H1 (cell line): Measurements from ENCODE around the gene DENND4A. TPM values are rescaled to one million over a fixed set of nuclear protein-coding genes. Genes with fewer than 3 reads are reported as not detected.

Source experiments
- CTCF ChIA-PET: fragments of 300-600 bp; sonication (Branson Sonifier 250); formaldehyde crosslinking; loops from one replicate; lab custom pipeline; 2021; ENCODE audit not compliant: partially characterized antibody; lab: Charles Lee
- POLR2A ChIA-PET: fragments of 300-600 bp; sonication (Branson Sonifier 250); formaldehyde crosslinking; loops from one replicate; lab custom pipeline; 2021; ENCODE audit warnings: inconsistent platforms; ENCODE audit not compliant: partially characterized antibody; lab: Charles Lee
- DNase-seq, 2 experiments: peaks; one replicate each; pipeline versions ENCODE4 v3.0.0 to v3.0.0-alpha.2; 2010 to 2022; ENCODE audit warnings: low spot score in 2 of 2, low read depth in 1 of 2, mixed read lengths in 1 of 2
- FAIRE-seq: peaks from 2 replicates; lab custom pipeline; 2011; peaks lifted over from hg19 to GRCh38; lab: Jason Lieb, UNC
- H2AFZ ChIP-seq: 2 replicates; pipeline ENCODE4 v1.8.1; 2012; ENCODE audit warnings: low read length, inconsistent platforms
- H2AK5ac ChIP-seq: 2 replicates; pipeline ENCODE4 v1.6.1; 2013; ENCODE audit warnings: low read depth, low read length
- H2BK120ac ChIP-seq: replicated peaks from 2 replicates; pipeline ENCODE3; 2013; ENCODE audit warnings: low read depth, low read length, inconsistent platforms
- H2BK12ac ChIP-seq: 2 replicates; pipeline ENCODE4 v1.6.1; 2013; ENCODE audit warnings: low read depth, low read length
- H2BK15ac ChIP-seq: 2 replicates; pipeline ENCODE4 v1.6.1; 2013; ENCODE audit warnings: low read length
- H2BK20ac ChIP-seq: 2 replicates; pipeline ENCODE4 v1.6.1; 2013; ENCODE audit warnings: low read length
- H2BK5ac ChIP-seq: 2 replicates; pipeline ENCODE4 v1.6.1; 2013; ENCODE audit warnings: low read depth, low read length
- H3K14ac ChIP-seq: 2 replicates; pipeline ENCODE4 v1.6.1; 2013; ENCODE audit warnings: inconsistent platforms; ENCODE audit not compliant: insufficient read length
- H3K18ac ChIP-seq: 2 replicates; pipeline ENCODE4 v1.6.1; 2013; ENCODE audit warnings: low read length; ENCODE audit errors: extremely low read depth
- H3K23ac ChIP-seq: 2 replicates; pipeline ENCODE4 v1.6.1; 2013; ENCODE audit warnings: inconsistent platforms; ENCODE audit not compliant: insufficient read length
- H3K23me2 ChIP-seq: 2 replicates; pipeline ENCODE4 v1.6.1; 2013; ENCODE audit warnings: low read depth, low read length
- H3K27ac ChIP-seq: 2 replicates; pipeline ENCODE4 v1.6.1; 2011; ENCODE audit warnings: low read depth, low read length, inconsistent platforms
- H3K27me3 ChIP-seq, 4 experiments: replicated peaks in 1 of 4; 1 replicate in 1 of 4; 2 replicates in 3 of 4; pipeline versions ENCODE4 v1.6.1 to v1.8.1; 2011 to 2013; ENCODE audit warnings: low read length in 3 of 4, mild to moderate bottlenecking in 3 of 4, inconsistent platforms in 2 of 4, mixed read lengths in 2 of 4, moderate library complexity in 1 of 4; ENCODE audit not compliant: control insufficient read depth in 3 of 4, insufficient read depth in 3 of 4; ENCODE audit errors: extremely low read depth in 1 of 4
- H3K36me3 ChIP-seq, 4 experiments: 2 replicates each; pipeline versions ENCODE4 v1.6.1 to v1.8.1; 2011 to 2013; ENCODE audit warnings: mild to moderate bottlenecking in 4 of 4, low read length in 3 of 4, moderate library complexity in 2 of 4, control low read depth in 1 of 4, inconsistent platforms in 1 of 4; ENCODE audit not compliant: insufficient read depth in 4 of 4, control insufficient read depth in 2 of 4
- H3K4ac ChIP-seq: replicated peaks from 2 replicates; pipeline ENCODE3; 2013; ENCODE audit warnings: low read length, low read depth, mixed read lengths, inconsistent platforms; ENCODE audit not compliant: insufficient read length
- H3K4me1 ChIP-seq, 4 experiments: replicated peaks in 1 of 4; 1 replicate in 1 of 4; 2 replicates in 3 of 4; pipeline versions ENCODE4 v1.6.1 to v1.8.1; 2011 to 2013; ENCODE audit warnings: low read length in 3 of 4, inconsistent platforms in 2 of 4, mixed read lengths in 1 of 4; ENCODE audit not compliant: insufficient read depth in 4 of 4, control insufficient read depth in 3 of 4
- H3K4me2 ChIP-seq, 2 experiments: 2 replicates each; pipeline versions ENCODE4 v1.6.1 to v1.8.1; 2011 to 2013; ENCODE audit warnings: low read depth in 2 of 2, low read length in 2 of 2, control low read depth in 1 of 2, inconsistent platforms in 1 of 2, mild to moderate bottlenecking in 1 of 2; ENCODE audit not compliant: insufficient read depth in 1 of 2
- H3K4me3 ChIP-seq, 4 experiments: fragments of 200-600, 300-600 bp in 1 of 4; sonication (generic), shearing (Covaris generic), sonication (Bioruptor Twin) in 1 of 4; 2 replicates each; pipeline versions ENCODE4 v1.5.1 to v1.8.1; 2011 to 2016; ENCODE audit warnings: low read length in 4 of 4, low read depth in 3 of 4, control low read depth in 2 of 4, inconsistent platforms in 2 of 4, mild to moderate bottlenecking in 2 of 4, mixed read lengths in 1 of 4, moderate library complexity in 1 of 4; ENCODE audit not compliant: insufficient read depth in 2 of 4; ENCODE audit errors: extremely low read depth in 1 of 4
- H3K56ac ChIP-seq: replicated peaks from 2 replicates; pipeline ENCODE3; 2013; ENCODE audit warnings: low read depth, mild to moderate bottlenecking, mixed read lengths, low read length, inconsistent platforms; ENCODE audit not compliant: insufficient read length
- H3K79me1 ChIP-seq: 2 replicates; pipeline ENCODE4 v1.6.1; 2013; ENCODE audit warnings: low read depth, low read length, control low read depth
- H3K79me2 ChIP-seq, 2 experiments: 2 replicates each; pipeline versions ENCODE4 v1.6.1 to v1.8.1; 2012 to 2013; ENCODE audit warnings: low read length in 2 of 2, mild to moderate bottlenecking in 2 of 2, inconsistent platforms in 1 of 2; ENCODE audit not compliant: insufficient read depth in 2 of 2, control insufficient read depth in 1 of 2
- H3K9ac ChIP-seq, 4 experiments: replicated peaks in 1 of 4; 1 replicate in 1 of 4; 2 replicates in 3 of 4; pipeline versions ENCODE4 v1.6.1 to v1.8.1; 2011 to 2013; ENCODE audit warnings: low read depth in 3 of 4, low read length in 3 of 4, control low read depth in 2 of 4, mild to moderate bottlenecking in 2 of 4, moderate library complexity in 2 of 4, inconsistent platforms in 1 of 4; ENCODE audit errors: extremely low read depth in 1 of 4
- H3K9me3 ChIP-seq, 2 experiments: 2 replicates each; pipeline versions ENCODE4 v1.6.1 to v1.8.1; 2012 to 2013; ENCODE audit warnings: mild to moderate bottlenecking in 2 of 2, moderate library complexity in 2 of 2, control low read depth in 1 of 2, inconsistent platforms in 1 of 2, low read depth in 1 of 2, low read length in 1 of 2, mixed read lengths in 1 of 2; ENCODE audit not compliant: insufficient read depth in 2 of 2
- H4K20me1 ChIP-seq, 2 experiments: replicated peaks in 1 of 2; 2 replicates each; pipeline versions ENCODE3 to v1.8.1; 2011 to 2013; ENCODE audit warnings: inconsistent platforms in 2 of 2, low read length in 2 of 2, mild to moderate bottlenecking in 1 of 2; ENCODE audit not compliant: insufficient read depth in 2 of 2, control insufficient read depth in 1 of 2
- H4K5ac ChIP-seq: 2 replicates; pipeline ENCODE4 v1.6.1; 2013; ENCODE audit warnings: low read length, low read depth, mixed read lengths, inconsistent platforms; ENCODE audit not compliant: insufficient read length
- H4K8ac ChIP-seq: 2 replicates; pipeline ENCODE4 v1.8.0; 2013; ENCODE audit warnings: mild to moderate bottlenecking, moderate library complexity, low read length, inconsistent platforms; ENCODE audit not compliant: insufficient read depth; ENCODE audit errors: extremely low read depth
- H4K91ac ChIP-seq: replicated peaks from 2 replicates; pipeline ENCODE3; 2013; ENCODE audit warnings: low read length, mixed read lengths, inconsistent platforms; ENCODE audit not compliant: insufficient read length
- ASH2L ChIP-seq: fragments of 200-600, 300-600 bp; sonication (generic); IDR thresholded peaks from one replicate; pipeline ENCODE4 v1.7.1; 2017; ENCODE audit warnings: low read length
- CBX5 ChIP-seq: fragments of 300-800, 300-1000 bp; sonication (generic); IDR thresholded peaks from 2 replicates; pipeline ENCODE4 v1.7.1; 2016; ENCODE audit warnings: antibody characterized with exemption, low read length, low read depth
- CBX8 ChIP-seq: fragments of 300-800, 300-1000 bp; sonication (generic); IDR thresholded peaks from 2 replicates; pipeline ENCODE4 v1.7.1; 2016; ENCODE audit warnings: low read depth, low read length, borderline replicate concordance
- CEBPB ChIP-seq: IDR thresholded peaks from 2 replicates; pipeline ENCODE4 v1.6.1; 2012; ENCODE audit warnings: low read depth, low read length
- RBBP5 ChIP-seq: IDR thresholded peaks from 2 replicates; pipeline ENCODE4 v1.7.1; 2012; ENCODE audit warnings: low read depth, mild to moderate bottlenecking, inconsistent platforms, low read length, moderate library complexity, borderline replicate concordance
- SIN3A ChIP-seq, 2 experiments: IDR thresholded peaks in 1 of 2; conservative IDR thresholded peaks in 1 of 2; 2 replicates each; pipeline ENCODE4 v1.6.1; 2011 to 2012; ENCODE audit warnings: low read length in 2 of 2, improper control_type of control experiment in 1 of 2, low read depth in 1 of 2, mild to moderate bottlenecking in 1 of 2
- SIX5 ChIP-seq: IDR thresholded peaks from 2 replicates; pipeline ENCODE4 v1.6.1; 2011; ENCODE audit warnings: mild to moderate bottlenecking, low read depth, low read length
- TEAD4 ChIP-seq: IDR thresholded peaks from 2 replicates; pipeline ENCODE4 v1.6.1; 2012; ENCODE audit warnings: low read depth, low read length, inconsistent platforms, mixed read lengths
- WGBS, 2 experiments: shearing (Covaris generic) in 1 of 2; methylation state at CpG; one replicate each; pipeline versions ENCODE4 v1.1.6 to v1.1.7; 2013 to 2015; ENCODE audit warnings: low lambda C conversion rate in 2 of 2, mixed read lengths in 2 of 2, inconsistent platforms in 1 of 2, low coverage in 1 of 2, missing lambda C conversion rate in 1 of 2; ENCODE audit not compliant: insufficient replicate concordance in 2 of 2, insufficient coverage in 1 of 2, insufficient read length in 1 of 2; ENCODE audit errors: extremely low coverage in 1 of 2, missing lambda C conversion rate in 1 of 2; 5-methylcytosine and 5-hydroxymethylcytosine counted together
- polyA plus RNA-seq, 7 experiments: library from polyadenylated mRNA; depleted of rRNA in 3 of 7; stranded (reverse) in 5 of 7; unstranded in 2 of 7; fragments of >200 nt in 5 of 7; fragments of 200-250 nt in 2 of 7; gene quantifications; 1 replicate in 5 of 7; 2 replicates in 1 of 7; 4 replicates in 1 of 7; pipeline versions ENCODE4 v1.2.1 to v1.2.3, GENCODE V29; 2011 to 2013; ENCODE audit warnings: missing spikeins in 2 of 7, mixed read lengths in 2 of 7
- total RNA-seq: library from RNA; stranded (reverse); fragmentation: NEBNext Ultra II Directional; extraction: Animal tissue kit (Norgen Biotek cat#: 25700); gene quantifications from 2 replicates; pipeline ENCODE4 v1.2.1, GENCODE V29; 2021

The DENND4A gene
- total and polyA plus RNA-seq, 2 of the 8 experiments (the other 6 are each of a cell fraction or from before 2014, with no cell fraction given), result 1.3 to 4.7 TPM

GRCh38 chr15:65631503-65631902 lies 160.6 kb downstream of the DENND4A start:
- no peak overlapping the region for H4K91ac ChIP-seq
- no peak overlapping the region for H2BK15ac ChIP-seq
- no peak overlapping the region for H3K4ac ChIP-seq
- no peak for FAIRE-seq
- H2BK12ac ChIP-seq, result no peak overlapping the region
- no peaks in the 10 kb centered on the region for H3K79me2 ChIP-seq
- H2BK20ac ChIP-seq, result no peak overlapping the region
- H2BK120ac ChIP-seq, result no peak overlapping the region
- TF ChIP-seq ASH2L, result no peak
- no peak for TF ChIP-seq RBBP5
- no peak for TF ChIP-seq TEAD4
- TF ChIP-seq CBX8, result no peak
- TF ChIP-seq SIX5, result no peak
- TF ChIP-seq SIN3A (conservative IDR thresholded peaks at IDR 0.05 in 1 of 2, IDR thresholded peaks at IDR 0.05 in 1 of 2; ENCODE audit: low read depth in 1 of 2, low read length in 2 of 2), result no peak
- no peak for TF ChIP-seq CBX5
- no peak for TF ChIP-seq CEBPB
- TF ChIP-seq, all 59 proteins: peak for 0
- H4K5ac ChIP-seq, result no peak overlapping the region
- no peak overlapping the region for H2BK5ac ChIP-seq
- no peak overlapping the region for H3K27ac ChIP-seq
- CTCF ChIA-PET, result interaction anchor here (0.8 to 2.4 kb wide), 5 partner anchors 11 to 206 kb away, joined by 3 to 5 read pairs (median 3); partner anchors contain the start of gene INTS14
- no peaks in the 10 kb centered on the region for H3K79me1 ChIP-seq
- no peak overlapping the region for H3K56ac ChIP-seq
- no peak overlapping the region for H3K18ac ChIP-seq
- no peak overlapping the region for H3K14ac ChIP-seq
- no peaks in the 10 kb centered on the region for H3K27me3 ChIP-seq
- no peaks in the 10 kb centered on the region for H4K20me1 ChIP-seq
- 85% methylated on average over 6 of the region's 6 CpGs; no CpG with 5 or more reads in 1 of the 2 experiments for WGBS, 2 experiments
- H4K8ac ChIP-seq, result no peak overlapping the region
- H2AK5ac ChIP-seq, result no peak overlapping the region
- H2AFZ ChIP-seq, result no peak overlapping the region
- POLR2A ChIA-PET, result interaction anchor here (0.6 kb wide), 1 partner anchor 632 kb away, joined by 3 read pairs; no protein-coding TSS in a partner anchor
- DNase-seq, result no peak
- H3K4me2 ChIP-seq, result no peak overlapping the region
- no peak overlapping the region for H3K23ac ChIP-seq
- H3K9me3 ChIP-seq, result no peaks in the 10 kb centered on the region
- H3K4me3 ChIP-seq, result no peak overlapping the region
- H3K9ac ChIP-seq, result no peak overlapping the region
- no peaks in the 10 kb centered on the region for H3K23me2 ChIP-seq
- no peaks in the 10 kb centered on the region for H3K36me3 ChIP-seq
- peaks cover 0 to 4% (median under 1%) of the 10 kb centered on the region in 4 experiments; a peak in 1 of 7 replicates for H3K4me1 ChIP-seq
